ENCODE results near the gene TRAPPC3. TPM values are rescaled to one million over a fixed set of nuclear protein-coding genes. Genes with fewer than 3 reads are reported as not detected.

TRAPPC3 gene
- total RNA-seq, 1 donor from 2014 or later, result 63.1 TPM

DNA sequence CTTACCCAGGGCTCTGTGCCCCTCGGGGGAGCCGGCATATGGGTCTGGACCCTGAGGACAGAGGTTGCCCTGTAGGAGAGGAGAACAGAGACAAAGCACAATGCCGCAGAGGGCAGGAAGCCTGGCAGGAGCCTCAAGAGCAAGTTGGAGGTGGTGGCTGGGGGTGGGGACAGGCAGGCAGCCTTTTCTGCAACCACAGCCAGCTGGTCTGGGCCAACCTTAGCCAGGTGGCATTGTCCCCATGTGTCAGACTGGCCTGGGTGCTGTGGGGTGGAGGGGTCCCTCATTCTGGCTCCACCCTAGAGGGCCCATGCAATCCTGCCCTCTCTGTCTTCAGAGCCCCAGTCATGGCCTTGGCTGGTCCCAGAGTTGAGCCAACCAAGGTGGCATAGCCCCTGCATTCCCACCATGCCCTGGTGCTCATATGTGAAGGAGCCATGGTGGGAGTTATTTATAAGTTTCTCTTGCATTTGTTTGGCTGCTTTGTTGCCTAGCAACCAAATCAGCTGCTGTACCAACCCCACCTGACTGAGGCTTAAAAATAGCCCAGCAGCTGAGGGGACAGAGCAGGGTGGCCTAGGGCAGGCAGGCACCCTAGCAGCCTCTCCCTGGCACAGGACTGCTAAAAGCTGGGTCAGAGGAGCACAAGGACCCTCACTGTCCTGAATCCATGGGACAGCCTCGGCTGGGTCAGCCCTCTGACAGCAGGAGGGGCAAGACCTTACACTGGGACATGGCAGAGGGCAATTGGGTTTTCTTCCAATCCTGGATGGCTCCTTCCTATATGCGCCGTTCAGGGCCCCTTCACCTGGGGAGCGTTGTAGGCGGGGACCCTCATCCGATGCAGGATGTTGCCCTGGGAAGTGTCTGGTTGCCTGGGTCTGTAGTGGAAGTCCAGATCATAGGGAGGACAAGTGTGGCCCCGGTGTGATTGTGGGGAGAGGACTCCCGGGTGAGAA is 26.1 kb upstream of the TRAPPC3 start:
- H3K4me3 ChIP-seq, result no peak overlapping the region
- TF ChIP-seq, protein P1, sequence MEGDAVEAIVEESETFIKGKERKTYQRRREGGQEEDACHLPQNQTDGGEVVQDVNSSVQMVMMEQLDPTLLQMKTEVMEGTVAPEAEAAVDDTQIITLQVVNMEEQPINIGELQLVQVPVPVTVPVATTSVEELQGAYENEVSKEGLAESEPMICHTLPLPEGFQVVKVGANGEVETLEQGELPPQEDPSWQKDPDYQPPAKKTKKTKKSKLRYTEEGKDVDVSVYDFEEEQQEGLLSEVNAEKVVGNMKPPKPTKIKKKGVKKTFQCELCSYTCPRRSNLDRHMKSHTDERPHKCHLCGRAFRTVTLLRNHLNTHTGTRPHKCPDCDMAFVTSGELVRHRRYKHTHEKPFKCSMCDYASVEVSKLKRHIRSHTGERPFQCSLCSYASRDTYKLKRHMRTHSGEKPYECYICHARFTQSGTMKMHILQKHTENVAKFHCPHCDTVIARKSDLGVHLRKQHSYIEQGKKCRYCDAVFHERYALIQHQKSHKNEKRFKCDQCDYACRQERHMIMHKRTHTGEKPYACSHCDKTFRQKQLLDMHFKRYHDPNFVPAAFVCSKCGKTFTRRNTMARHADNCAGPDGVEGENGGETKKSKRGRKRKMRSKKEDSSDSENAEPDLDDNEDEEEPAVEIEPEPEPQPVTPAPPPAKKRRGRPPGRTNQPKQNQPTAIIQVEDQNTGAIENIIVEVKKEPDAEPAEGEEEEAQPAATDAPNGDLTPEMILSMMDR (IDR thresholded peaks at IDR 0.05), result no peak
- intact Hi-C loops (cut with DNase I), result no loop called here
- DNase-seq (no peak), ATAC-seq (no peak)
- no peaks in the 10 kb centered on the region for H3K27me3 ChIP-seq
- peak overlapping the region; percentile 30 for H3K27ac ChIP-seq
- H3K9me3 ChIP-seq, result no peaks in the 10 kb centered on the region
- no peaks in the 10 kb centered on the region for H3K4me1 ChIP-seq
- peaks cover 97% of the 10 kb centered on the region for H3K36me3 ChIP-seq

DNA sequence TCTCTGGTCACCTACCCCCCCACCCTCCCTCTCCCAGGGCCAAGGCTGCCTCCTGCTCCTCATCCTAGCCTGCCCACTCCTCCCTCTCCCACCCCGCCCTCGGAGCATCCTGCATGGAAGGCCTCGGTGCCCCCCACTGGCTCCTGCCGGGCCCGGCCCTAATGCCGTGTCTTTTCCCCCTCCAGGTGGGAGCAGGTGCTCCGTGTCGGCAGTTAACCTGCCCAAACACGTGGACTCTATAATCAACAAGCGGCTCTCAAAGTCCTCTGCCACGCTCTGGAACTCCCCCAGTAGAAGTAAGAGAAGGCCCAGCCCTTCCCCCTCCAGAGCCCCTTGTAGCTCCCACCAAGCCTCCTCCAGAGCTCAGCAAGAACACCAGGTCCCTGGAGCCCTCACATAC is 25.4 kb upstream of the TRAPPC3 start:
- Histone ChIP-seq H3K27me3 (no peaks in the 10 kb centered on the region), H3K4me3 (no peak overlapping the region), H3K27ac (no peak overlapping the region), H3K9me3 (no peaks in the 10 kb centered on the region), H3K36me3 (peaks cover 97% of the 10 kb centered on the region), H3K4me1 (no peaks in the 10 kb centered on the region)
- DNase-seq (no peak), ATAC-seq (no peak)
- intact Hi-C loops (cut with DNase I), result no loop called here
- TF ChIP-seq, protein P1 (IDR thresholded peaks at IDR 0.05), result no peak

DNA sequence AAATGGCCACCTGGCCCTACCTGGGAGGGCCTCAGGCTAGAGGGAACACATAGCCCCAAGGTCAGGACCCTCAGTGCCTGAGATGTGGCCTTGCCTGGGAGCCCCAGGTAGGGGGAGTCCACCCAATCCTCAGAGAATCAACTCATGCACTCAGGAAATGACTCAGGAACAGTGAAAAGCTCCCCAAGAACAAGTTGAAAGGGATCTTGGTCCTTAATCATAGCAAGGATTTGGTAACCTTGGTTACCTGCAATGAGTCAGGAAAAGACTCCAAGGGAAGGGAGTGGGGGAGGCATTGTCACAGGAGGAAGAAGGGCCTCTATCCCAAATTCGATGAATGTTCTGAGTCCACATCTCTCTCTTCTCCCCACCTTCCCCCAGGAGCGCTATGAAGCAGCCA is 23.7 kb upstream of the TRAPPC3 start:
- no peak for ATAC-seq
- no peak for DNase-seq
- no peak overlapping the region for H3K4me3 ChIP-seq
- no peak overlapping the region for H3K27ac ChIP-seq
- H3K9me3 ChIP-seq, result no peaks in the 10 kb centered on the region
- no peaks in the 10 kb centered on the region for H3K27me3 ChIP-seq
- H3K36me3 ChIP-seq, result peaks cover 84% of the 10 kb centered on the region
- intact Hi-C loops (cut with DNase I), result no loop called here
- TF ChIP-seq, protein P1 (IDR thresholded peaks at IDR 0.05), result no peak
- H3K4me1 ChIP-seq, result peaks cover 3% of the 10 kb centered on the region

DNA sequence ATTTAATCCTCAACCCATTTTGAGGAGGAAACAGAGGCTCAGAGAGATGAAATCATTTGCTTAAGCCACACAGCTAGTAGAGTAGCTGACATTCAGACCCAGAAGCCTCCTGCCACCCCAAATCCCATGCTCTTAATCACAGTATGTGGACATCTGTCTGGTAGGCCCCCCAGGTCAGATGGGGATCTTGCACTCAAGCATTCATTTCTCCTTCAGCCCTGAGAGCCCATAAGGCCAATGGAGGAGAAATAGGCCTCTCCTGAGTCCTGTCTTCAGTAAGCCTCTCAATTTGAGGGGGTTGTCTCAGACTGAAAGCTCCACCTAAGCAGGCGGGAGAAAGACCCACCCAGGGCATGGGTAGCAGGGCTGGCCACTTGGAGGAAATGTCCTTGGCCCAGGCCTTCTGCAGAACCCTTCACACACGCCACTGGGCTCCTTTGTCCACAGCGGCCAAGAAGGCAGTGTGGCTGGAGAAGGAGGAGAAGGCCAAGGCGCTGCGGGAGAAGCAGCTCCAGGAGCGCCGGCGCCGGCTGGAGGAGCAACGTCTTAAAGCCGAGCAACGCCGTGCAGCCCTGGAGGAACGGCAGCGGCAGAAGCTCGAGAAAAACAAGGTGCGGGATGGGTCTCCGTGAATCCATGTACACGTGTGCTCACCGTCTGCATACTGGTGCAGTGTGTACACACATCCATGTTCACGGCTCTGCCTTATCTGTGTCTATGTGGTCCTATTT is 22.9 kb upstream of the TRAPPC3 start:
- no peak overlapping the region for H3K27ac ChIP-seq
- DNase-seq (no peak), ATAC-seq (no peak)
- H3K36me3 ChIP-seq, result peaks cover 84% of the 10 kb centered on the region
- no peak overlapping the region for H3K4me3 ChIP-seq
- peaks cover 3% of the 10 kb centered on the region for H3K4me1 ChIP-seq
- H3K9me3 ChIP-seq, result no peaks in the 10 kb centered on the region
- intact Hi-C loops (cut with DNase I), result no loop called here
- no peaks in the 10 kb centered on the region for H3K27me3 ChIP-seq
- TF ChIP-seq, protein P1 (IDR thresholded peaks at IDR 0.05), result no peak

DNA sequence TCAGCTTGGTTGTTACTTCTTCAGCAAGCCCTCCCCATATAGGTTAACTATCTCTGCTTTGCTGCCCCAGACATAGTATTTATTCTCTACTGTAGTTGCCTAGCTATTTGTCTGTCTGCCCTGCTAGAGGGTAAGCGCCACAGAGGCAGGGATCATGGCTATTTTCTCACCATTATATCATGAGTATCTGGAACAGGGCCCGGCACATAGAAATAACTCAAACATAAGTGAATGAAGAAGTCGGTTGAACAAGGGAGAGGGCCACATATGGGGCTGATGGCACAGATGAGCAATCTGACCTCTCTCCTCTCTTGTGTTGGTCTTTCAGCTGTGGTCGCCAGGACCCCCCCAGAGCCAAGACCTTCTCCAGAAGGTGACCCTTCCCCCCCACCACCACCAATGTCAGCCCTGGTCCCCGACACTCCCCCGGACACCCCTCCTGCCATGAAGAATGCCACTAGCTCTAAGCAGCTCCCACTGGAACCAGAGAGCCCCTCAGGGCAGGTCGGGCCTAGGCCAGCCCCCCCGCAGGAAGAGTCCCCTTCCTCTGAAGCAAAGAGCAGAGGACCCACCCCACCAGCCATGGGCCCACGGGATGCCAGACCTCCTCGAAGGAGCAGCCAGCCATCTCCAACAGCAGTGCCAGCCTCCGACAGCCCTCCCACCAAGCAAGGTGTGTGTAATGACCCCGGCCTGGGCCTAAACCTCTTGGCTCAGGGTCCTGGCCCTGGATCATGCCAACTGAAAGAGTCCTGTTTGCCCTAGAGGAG is 21.5 kb upstream of the TRAPPC3 start:
- TF ChIP-seq, protein P1 (IDR thresholded peaks at IDR 0.05), result no peak
- Histone ChIP-seq H3K36me3 (peaks cover 75% of the 10 kb centered on the region), H3K4me1 (peaks cover 14% of the 10 kb centered on the region), H3K4me3 (no peak overlapping the region), H3K27ac (no peak overlapping the region), H3K9me3 (no peaks in the 10 kb centered on the region), H3K27me3 (no peaks in the 10 kb centered on the region)
- no peak for DNase-seq
- intact Hi-C loops (cut with DNase I), result no loop called here
- ATAC-seq, result no peak

Data from upper lobe of right lung (tissue), 1 donor.